Liver (tissue), 9 donors: ENCODE measurements around the gene DCAF8L2. TPM values are rescaled to one million over a fixed set of nuclear protein-coding genes. Genes with fewer than 3 reads are reported as not detected.

ENCODE experiments used
- DNase-seq: peaks from one replicate; pipeline ENCODE4 v3.0.0-alpha.2; 2017; ENCODE audit warnings: low spot score
- H3K27ac ChIP-seq, 2 donors: one replicate each; pipeline ENCODE4 v1.7.0; 2013; ENCODE audit warnings: inconsistent platforms in 2 of 2, low read length in 2 of 2, control low read depth in 1 of 2, low read depth in 1 of 2, mild to moderate bottlenecking in 1 of 2
- H3K27me3 ChIP-seq, 4 donors: one replicate each; pipeline versions ENCODE4 v1.6.1 to v1.7.0; 2013; ENCODE audit warnings: low read length in 3 of 4, inconsistent platforms in 1 of 4, mild to moderate bottlenecking in 1 of 4, moderate library complexity in 1 of 4; ENCODE audit not compliant: control insufficient read depth in 4 of 4, insufficient read depth in 4 of 4
- H3K36me3 ChIP-seq, 4 donors: one replicate each; pipeline versions ENCODE4 v1.6.1 to v1.7.0; 2013; ENCODE audit warnings: low read length in 3 of 4, mild to moderate bottlenecking in 3 of 4, low read depth in 1 of 4, moderate library complexity in 1 of 4; ENCODE audit not compliant: control insufficient read depth in 4 of 4, insufficient read depth in 3 of 4
- H3K4me1 ChIP-seq, 4 donors: one replicate each; pipeline versions ENCODE4 v1.6.1 to v1.7.0; 2013; ENCODE audit warnings: low read length in 3 of 4, mild to moderate bottlenecking in 3 of 4, moderate library complexity in 1 of 4; ENCODE audit not compliant: control insufficient read depth in 4 of 4, insufficient read depth in 4 of 4
- H3K4me3 ChIP-seq, 3 donors: one replicate each; pipeline versions ENCODE4 v1.6.1 to v1.7.0; 2013; ENCODE audit warnings: low read length in 3 of 3, control low read depth in 1 of 3, low read depth in 1 of 3, mild to moderate bottlenecking in 1 of 3
- H3K9ac ChIP-seq, 2 donors: one replicate each; pipeline ENCODE4 v1.7.0; 2013; ENCODE audit warnings: low read length in 2 of 2, mild to moderate bottlenecking in 2 of 2, moderate library complexity in 2 of 2, control low read depth in 1 of 2, low read depth in 1 of 2
- H3K9me3 ChIP-seq, 4 donors: one replicate each; pipeline versions ENCODE4 v1.6.1 to v1.7.0; 2013; ENCODE audit warnings: low read length in 3 of 4; ENCODE audit not compliant: control insufficient read depth in 4 of 4
- CTCF ChIP-seq: fragments of 150-350 bp; IDR thresholded peaks from 2 replicates; pipeline ENCODE4 v1.5.1; 2017; ENCODE audit warnings: improper control_type of control experiment, low read depth, low read length; ENCODE audit not compliant: missing input control
- FOXA2 ChIP-seq: IDR thresholded peaks from 2 replicates; pipeline ENCODE4 v1.6.1; 2016; ENCODE audit warnings: antibody characterized with exemption
- GABPA ChIP-seq, 2 donors: IDR thresholded peaks in 1 of 2; conservative IDR thresholded peaks in 1 of 2; 2 replicates each; pipeline ENCODE4 v1.6.1; 2016; ENCODE audit warnings: antibody characterized with exemption in 2 of 2, mild to moderate bottlenecking in 1 of 2, moderate library complexity in 1 of 2
- HNF4A ChIP-seq, 2 donors: conservative IDR thresholded peaks; 2 replicates each; pipeline ENCODE4 v1.6.1; 2016; ENCODE audit warnings: antibody characterized with exemption in 2 of 2, mild to moderate bottlenecking in 2 of 2
- HNF4G ChIP-seq: IDR thresholded peaks from 2 replicates; pipeline ENCODE4 v1.6.1; 2016; ENCODE audit warnings: antibody characterized with exemption
- JUND ChIP-seq, 2 donors: IDR thresholded peaks; 2 replicates each; pipeline ENCODE4 v1.6.1; 2016; ENCODE audit warnings: antibody characterized with exemption in 2 of 2
- MAX ChIP-seq: IDR thresholded peaks from 2 replicates; pipeline ENCODE4 v1.6.1; 2016; ENCODE audit warnings: antibody characterized with exemption
- NR2F2 ChIP-seq: IDR thresholded peaks from 2 replicates; pipeline ENCODE4 v1.6.1; 2016; ENCODE audit warnings: antibody characterized with exemption
- RXRA ChIP-seq, 2 donors: IDR thresholded peaks; 2 replicates each; pipeline ENCODE4 v1.6.1; 2017 to 2018; ENCODE audit warnings: antibody characterized with exemption in 2 of 2, mild to moderate bottlenecking in 1 of 2
- SP1 ChIP-seq: IDR thresholded peaks from 2 replicates; pipeline ENCODE4 v1.6.1; 2018; ENCODE audit warnings: antibody characterized with exemption, mild to moderate bottlenecking
- TAF1 ChIP-seq: conservative IDR thresholded peaks from 2 replicates; pipeline ENCODE4 v1.6.1; 2016; ENCODE audit warnings: antibody characterized with exemption, mild to moderate bottlenecking
- YY1 ChIP-seq: IDR thresholded peaks from 2 replicates; pipeline ENCODE4 v1.6.1; 2016; ENCODE audit warnings: antibody characterized with exemption, mild to moderate bottlenecking
- ZBTB33 ChIP-seq: IDR thresholded peaks from 2 replicates; pipeline ENCODE4 v1.6.1; 2016; ENCODE audit warnings: antibody characterized with exemption
- WGBS: extraction: QIAGEN DNeasy Blood & Tissue Kit; methylation state at CpG from one replicate; pipeline ENCODE4 v1.1.7; 2013; 5-methylcytosine and 5-hydroxymethylcytosine counted together
- polyA plus RNA-seq, 2 donors: library from polyadenylated mRNA; stranded (reverse) in 1 of 2; unstranded in 1 of 2; fragments of 200-250 nt in 1 of 2; fragments of >200 nt in 1 of 2; fragmentation: Nextera tagmentation in 1 of 2; extraction: Ambion mirVana in 1 of 2; gene quantifications; one replicate each; pipeline versions ENCODE4 v1.2.1 to v1.2.3, GENCODE V29; 2013 to 2015
- total RNA-seq, 2 donors: library from RNA; depleted of rRNA; stranded (reverse); fragments of >200 nt; gene quantifications; one replicate each; pipeline ENCODE4 v1.2.3, GENCODE V29; 2014
- TF ChIP-seq, protein P1 (sequence below): IDR thresholded peaks from 2 replicates; pipeline ENCODE4 v1.6.1; 2016; ENCODE audit warnings: antibody characterized with exemption
- donor health status: healthy.
- donor health status: healthy.
- donor health status: healthy.
- donor health status: healthy.
- donor health status: healthy.

The DCAF8L2 gene
- total and polyA plus RNA-seq, 4 donors, result not detected

- no peak overlapping the region for H3K9ac ChIP-seq
- H3K27ac ChIP-seq, result no peak overlapping the region
- H3K9me3 ChIP-seq, result no peaks in the 10 kb centered on the region
- DNase-seq, result no peak
- H3K4me1 ChIP-seq, result no peaks in the 10 kb centered on the region
- TF ChIP-seq HNF4A (conservative IDR thresholded peaks at IDR 0.05) (no peak), JUND (IDR thresholded peaks at IDR 0.05) (no peak), HNF4G (no peak)
- TF ChIP-seq, protein P1, sequence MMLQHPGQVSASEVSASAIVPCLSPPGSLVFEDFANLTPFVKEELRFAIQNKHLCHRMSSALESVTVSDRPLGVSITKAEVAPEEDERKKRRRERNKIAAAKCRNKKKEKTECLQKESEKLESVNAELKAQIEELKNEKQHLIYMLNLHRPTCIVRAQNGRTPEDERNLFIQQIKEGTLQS, result no peak
- H3K36me3 ChIP-seq, result no peaks in the 10 kb centered on the region
- H3K4me3 ChIP-seq, result no peak overlapping the region
- no peaks in the 10 kb centered on the region for H3K27me3 ChIP-seq
Measured at GRCh38 chrX:27622883-27623282, 32.7 kb downstream of the DCAF8L2 start.

DNA sequence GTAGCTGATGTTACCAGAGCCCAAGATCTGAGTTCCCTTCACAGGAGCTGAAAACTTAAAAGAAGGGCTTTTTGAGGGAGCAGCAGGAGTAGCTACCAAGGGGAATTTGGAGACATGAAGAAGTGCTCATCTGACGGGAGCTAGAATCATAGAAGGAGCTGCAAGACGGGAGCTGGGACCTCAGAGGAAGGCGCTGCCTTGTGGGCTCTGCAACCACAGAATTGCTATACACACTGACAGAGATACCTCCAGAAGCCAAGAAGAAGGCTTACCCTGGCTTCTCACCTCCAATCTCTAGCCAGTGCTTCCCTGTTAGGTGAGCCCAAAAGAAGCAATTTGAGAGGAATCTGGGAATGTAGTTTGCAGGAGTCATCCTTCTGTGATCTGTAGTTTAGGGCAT lies 35.9 kb downstream of the DCAF8L2 start:
- Histone ChIP-seq H3K9me3 (no peaks in the 10 kb centered on the region), H3K9ac (no peak overlapping the region), H3K4me3 (no peak overlapping the region), H3K4me1 (no peaks in the 10 kb centered on the region), H3K27me3 (no peaks in the 10 kb centered on the region), H3K27ac (no peak overlapping the region), H3K36me3 (no peaks in the 10 kb centered on the region)
- no peak for TF ChIP-seq GABPA (IDR thresholded peaks at IDR 0.05 in 1 of 2, conservative IDR thresholded peaks at IDR 0.05 in 1 of 2)
- DNase-seq, result no peak
- WGBS, result 84% methylated on average over 3 of the region's 3 CpGs

DNA sequence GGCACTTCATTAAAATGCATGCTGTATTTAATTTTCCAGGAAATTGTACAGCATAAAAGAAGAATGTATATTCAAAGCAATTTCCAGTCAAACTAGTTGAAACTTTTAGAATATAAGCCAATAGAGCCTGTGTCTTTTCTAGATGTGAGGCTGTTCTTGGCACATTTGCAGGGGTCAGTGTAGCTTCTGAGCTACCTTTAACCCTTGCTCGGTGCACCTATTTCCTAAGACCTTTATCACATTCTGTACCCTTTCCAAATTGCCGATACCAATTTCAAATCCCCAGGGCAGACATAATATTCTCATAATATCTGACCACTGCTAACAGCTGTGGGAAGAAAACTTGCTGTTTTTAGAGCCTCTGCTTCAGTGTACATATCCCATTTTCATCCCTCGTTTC lies 43.2 kb downstream of the DCAF8L2 start:
- H3K4me3 ChIP-seq, result no peak overlapping the region
- no peak overlapping the region for H3K9ac ChIP-seq
- H3K4me1 ChIP-seq, result peaks cover 0 to 3% (median 1%) of the 10 kb centered on the region in 4 donors
- TF ChIP-seq SP1 (no peak), HNF4A (conservative IDR thresholded peaks at IDR 0.05) (peak; percentile 27 to 57)
- 37% methylated on average over 3 of the region's 3 CpGs for WGBS
- no peak for DNase-seq
- no peaks in the 10 kb centered on the region for H3K36me3 ChIP-seq
- no peaks in the 10 kb centered on the region for H3K9me3 ChIP-seq
- H3K27me3 ChIP-seq, result no peaks in the 10 kb centered on the region
- H3K27ac ChIP-seq, result no peak overlapping the region

DNA sequence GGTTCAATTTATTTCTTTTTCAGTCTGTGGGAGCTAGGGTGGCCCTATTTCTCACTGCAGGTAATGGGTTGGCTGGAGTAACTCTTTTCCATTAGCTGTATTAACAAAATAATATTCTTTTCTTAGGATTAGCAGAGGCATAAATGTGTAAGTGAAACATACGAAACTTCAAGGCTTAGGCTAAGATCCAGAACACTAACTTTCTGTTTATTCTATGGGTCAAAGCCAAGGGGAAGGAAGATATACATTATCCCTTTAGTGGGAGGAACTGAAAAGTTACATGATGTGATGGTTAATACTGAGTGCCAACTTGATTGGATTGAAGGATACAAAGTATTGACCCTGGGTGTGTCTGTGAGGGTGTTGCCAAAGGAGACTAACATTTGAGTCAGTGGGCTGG lies 66.4 kb downstream of the DCAF8L2 start:
- Histone ChIP-seq H3K27me3 (no peaks in the 10 kb centered on the region), H3K27ac (no peak overlapping the region), H3K4me3 (no peak overlapping the region), H3K4me1 (no peaks in the 10 kb centered on the region), H3K36me3 (no peaks in the 10 kb centered on the region), H3K9me3 (no peaks in the 10 kb centered on the region), H3K9ac (no peak overlapping the region)
- TF ChIP-seq NR2F2, result no peak
- no peak for TF ChIP-seq MAX
- TF ChIP-seq FOXA2, result no peak
- no peak for TF ChIP-seq CTCF
- TF ChIP-seq YY1, result no peak
- no peak for TF ChIP-seq RXRA (IDR thresholded peaks at IDR 0.05)
- TF ChIP-seq, protein P1, result no peak
- no peak for TF ChIP-seq ZBTB33
- TF ChIP-seq SP1, result no peak
- no peak for TF ChIP-seq HNF4A (conservative IDR thresholded peaks at IDR 0.05)
- TF ChIP-seq TAF1, result no peak
- TF ChIP-seq GABPA (IDR thresholded peaks at IDR 0.05 in 1 of 2, conservative IDR thresholded peaks at IDR 0.05 in 1 of 2), result no peak
- DNase-seq, result no peak
- WGBS, result 65% methylated on average over 1 of the region's 1 CpG
